Activated CD8-positive, alpha-beta memory T cell treated with anti-CD3 and anti-CD28 coated beads, Interleukin-2, amount 50 U/mL, for 1 hour (primary cell): ENCODE data around the gene IRX6.

Experiments
- DNase-seq: peaks from one replicate; pipeline ENCODE4 v3.0.0-alpha.2; 2020; ENCODE audit errors: extremely low read depth

Gene IRX6

DNA sequence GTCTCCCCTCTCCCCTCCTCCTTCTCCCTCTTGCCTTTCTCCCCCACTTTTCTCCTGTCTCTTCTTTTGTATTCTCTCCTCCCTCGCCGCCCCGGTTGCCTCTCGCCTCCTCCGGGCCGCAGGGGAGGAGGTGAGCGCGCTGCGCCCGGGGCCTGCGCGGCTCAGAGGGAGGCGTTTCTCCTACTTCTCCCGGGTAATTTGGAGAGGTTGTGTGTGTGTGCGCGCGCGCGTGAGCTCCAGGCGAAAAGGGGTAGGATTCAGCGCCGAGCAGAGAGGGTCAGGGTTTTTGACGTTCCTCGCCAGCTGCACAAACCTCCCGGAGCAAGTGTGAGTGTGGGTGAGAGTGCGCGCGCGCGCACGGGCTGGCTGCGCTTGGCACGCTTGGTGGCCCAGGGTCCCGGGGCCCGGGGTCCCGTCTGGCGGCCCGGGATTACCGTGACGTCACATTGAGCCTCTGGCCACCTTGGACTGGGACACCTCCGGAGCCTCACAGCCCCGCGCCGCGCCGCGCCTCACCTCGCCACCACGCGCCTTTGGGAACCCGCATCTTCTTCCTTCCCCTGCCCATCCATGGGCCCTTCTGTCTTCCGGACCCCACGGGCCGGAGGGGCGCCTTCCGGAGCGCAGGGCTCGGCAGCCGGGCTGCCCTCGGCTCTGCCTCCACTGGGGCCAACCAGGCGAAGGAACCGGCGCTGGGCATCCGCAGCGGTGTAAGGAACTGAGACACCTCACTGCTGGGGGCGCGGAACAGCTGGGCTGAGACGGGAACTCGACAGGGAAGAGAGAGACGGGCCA, 479 bp downstream of the IRX6 start:
- DNase-seq, result no peak

DNA sequence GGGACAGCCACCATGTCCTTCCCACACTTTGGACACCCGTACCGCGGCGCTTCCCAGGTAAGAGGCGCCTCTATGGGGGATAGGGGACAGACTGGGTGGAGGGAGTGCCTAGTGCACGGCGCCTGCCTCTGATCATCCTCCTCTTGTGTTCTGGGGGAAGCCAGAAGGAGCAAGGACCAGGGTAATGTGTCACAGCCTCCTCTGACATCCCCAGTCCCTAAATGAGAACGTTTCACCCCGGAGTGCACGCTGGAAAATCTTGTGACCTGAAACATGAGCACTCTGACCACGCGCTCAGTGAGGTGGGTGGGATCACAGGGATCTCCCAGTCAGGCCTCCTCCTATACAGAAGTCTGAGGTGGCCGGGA, 1.1 kb downstream of the IRX6 start:
- no peak for DNase-seq

DNA sequence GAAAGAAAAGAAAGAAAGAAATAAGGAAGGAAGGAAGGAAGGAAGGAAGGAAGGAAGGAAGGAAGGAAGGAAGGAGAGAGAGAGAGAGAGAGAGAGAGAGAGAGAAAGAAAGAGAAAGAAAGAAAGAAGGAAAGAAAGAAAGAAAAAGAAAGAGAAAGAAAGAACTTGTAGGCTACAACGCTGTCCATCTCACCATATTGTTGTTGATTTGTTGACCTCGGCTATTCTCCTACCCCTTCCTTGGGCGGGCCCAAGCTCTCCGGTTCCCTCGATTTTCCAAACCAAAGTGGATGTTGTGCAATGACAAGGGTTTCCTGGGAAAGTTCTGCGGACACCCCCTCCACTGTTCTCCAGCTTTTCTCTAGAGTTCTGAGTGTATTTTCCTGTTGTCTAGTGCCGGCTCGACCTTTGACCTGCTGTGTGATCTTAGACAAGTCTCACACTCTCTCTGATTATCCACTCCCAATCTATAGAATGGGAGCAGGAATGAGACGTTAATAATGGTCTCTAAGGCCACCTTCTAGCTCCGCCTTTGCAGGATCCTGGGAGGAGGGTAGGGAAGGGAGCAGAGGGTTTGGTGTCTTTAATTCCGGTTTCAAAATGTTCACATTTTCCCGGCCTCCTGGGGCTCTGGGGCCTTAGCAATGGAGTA, 1.6 kb downstream of the IRX6 start:
- no peak for DNase-seq

DNA sequence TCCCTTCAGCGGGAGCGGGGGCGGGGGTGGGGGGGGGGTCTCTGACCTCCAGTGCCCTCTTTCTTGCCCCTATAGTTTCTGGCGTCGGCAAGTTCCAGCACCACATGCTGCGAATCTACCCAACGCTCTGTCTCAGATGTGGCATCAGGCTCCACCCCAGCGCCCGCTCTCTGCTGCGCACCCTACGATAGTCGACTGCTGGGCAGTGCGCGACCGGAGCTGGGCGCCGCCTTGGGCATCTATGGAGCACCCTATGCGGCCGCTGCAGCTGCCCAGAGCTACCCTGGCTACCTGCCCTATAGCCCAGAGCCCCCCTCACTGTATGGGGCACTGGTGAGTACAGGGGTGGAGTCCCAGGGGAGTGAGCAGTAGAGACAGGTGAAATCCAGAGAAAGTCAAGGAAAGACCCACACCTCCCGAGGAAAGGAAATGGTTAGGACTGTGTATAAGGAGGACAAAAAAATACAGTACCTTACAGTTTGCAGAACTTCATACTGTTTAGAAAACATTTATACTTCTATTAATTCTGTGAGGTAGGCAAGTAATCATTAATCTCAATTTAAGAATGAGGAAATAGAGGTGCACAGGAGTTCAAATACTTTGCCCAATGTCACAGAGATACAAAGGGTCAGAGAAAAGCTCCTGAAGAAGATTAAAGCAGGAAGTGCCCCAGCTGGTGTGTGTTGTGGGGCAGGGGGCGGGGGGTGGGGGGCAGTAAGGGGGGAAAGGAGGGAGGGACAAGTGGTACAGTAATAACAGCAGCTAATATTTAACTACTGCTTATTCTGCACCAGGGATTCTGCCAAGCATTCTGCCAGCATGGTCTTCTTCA, 2.5 kb downstream of the IRX6 start:
- no peak for DNase-seq

DNA sequence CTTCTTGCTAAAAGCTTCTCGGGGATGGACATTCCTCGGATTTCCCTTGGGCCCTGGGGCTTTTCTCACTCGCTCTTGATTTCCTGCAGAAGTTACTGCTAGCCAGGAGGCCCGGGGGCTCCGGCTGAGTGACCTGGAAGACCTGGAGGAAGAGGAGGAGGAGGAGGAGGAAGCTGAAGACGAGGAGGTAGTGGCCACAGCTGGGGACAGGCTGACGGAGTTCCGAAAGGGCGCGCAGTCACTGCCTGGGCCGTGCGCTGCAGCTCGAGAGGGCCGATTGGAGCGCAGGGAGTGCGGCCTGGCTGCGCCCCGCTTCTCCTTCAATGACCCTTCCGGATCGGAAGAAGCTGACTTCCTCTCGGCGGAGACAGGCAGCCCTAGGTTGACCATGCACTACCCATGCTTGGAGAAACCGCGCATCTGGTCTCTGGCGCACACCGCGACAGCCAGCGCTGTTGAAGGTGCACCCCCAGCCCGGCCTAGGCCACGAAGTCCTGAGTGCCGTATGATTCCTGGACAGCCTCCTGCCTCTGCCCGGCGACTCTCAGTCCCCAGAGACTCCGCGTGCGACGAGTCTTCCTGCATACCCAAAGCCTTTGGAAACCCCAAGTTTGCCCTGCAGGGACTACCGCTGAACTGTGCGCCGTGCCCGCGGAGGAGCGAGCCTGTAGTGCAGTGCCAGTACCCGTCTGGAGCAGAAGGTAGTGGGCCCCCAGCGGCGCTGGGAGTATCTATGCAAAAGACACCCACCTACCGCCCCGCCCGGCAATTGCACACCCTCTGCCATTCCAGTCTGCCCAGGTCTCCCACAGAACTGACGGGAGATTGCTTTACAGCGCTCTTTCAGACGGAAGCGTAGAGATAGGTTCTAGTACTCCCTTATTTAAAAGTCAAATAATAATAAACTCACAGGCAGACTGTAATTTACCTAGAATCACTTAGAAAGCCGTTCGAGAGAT, 4.9 kb downstream of the IRX6 start:
- no peak for DNase-seq

DNA sequence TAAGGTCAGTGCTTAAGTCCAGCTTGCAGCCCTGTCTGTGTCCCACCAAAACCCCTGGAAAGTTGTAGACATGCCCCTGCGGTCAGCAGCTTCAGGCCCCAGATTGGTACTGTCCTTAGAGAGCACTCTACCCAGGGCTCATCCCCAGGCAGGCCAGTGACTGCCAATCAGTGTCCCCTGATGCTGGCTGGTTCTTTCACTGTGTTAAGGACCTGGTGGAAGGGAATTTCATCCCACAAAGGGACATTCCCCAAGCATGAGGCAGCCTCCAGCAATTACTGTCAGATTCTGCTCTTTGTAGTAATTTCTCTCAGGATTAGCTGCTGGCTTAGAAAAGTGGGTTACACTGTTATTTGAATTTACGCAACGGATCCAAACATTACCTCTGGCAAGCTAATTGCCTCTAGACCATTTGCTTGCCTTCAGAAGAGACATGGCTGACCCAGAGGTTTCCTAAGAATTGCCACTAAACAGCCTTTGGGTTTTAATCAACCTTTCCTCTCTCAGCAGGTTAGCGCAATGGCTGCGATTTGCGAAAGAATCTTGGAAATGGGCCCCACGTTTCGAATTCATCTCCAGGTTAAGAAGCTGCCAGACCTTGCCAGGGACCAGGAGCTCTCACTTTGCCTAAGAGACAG, 5.9 kb downstream of the IRX6 start:
- DNase-seq, result no peak

DNA sequence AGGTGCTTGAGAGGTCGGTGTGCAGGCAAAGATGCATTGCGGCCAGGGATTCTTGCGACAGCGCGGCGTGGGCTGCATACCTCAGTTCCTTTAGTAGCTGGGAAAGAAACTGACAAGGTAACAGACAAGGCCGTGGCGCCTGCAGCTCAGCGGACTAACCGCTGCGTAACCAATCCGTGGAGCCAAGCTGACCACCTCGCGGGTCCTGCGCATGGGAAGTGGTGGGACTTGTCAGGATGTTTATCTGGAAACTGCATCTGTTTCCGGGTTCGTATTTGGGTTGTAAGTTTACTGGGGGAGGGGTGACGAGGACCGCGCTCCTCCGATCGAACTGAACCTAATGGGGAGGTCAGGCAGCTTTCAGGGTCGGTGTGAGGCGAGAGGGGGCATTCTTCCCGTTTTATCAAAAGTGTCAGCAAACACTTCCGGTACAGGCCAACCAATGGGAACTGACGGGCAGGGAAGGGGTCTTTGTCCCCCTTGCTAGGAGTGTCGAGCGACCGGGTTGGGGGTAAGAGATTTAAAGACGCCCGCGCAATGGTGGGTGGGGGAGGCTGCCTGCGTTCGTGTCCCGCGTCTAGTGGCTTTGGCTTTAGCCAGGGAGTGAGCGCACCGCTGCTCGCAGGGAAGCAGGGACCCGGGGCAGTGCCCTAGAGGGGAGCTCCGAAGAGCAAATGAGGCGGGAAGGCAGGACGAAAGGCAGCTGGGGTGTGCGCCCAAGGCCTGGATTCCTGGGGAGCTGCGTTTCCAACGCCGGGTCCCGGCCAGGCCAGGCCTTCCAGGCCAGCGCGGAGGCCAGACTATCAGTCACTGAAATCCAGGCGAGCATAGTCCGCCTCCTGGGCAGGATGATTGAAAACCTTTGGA, 7.0 kb downstream of the IRX6 start:
- no peak for DNase-seq

DNA sequence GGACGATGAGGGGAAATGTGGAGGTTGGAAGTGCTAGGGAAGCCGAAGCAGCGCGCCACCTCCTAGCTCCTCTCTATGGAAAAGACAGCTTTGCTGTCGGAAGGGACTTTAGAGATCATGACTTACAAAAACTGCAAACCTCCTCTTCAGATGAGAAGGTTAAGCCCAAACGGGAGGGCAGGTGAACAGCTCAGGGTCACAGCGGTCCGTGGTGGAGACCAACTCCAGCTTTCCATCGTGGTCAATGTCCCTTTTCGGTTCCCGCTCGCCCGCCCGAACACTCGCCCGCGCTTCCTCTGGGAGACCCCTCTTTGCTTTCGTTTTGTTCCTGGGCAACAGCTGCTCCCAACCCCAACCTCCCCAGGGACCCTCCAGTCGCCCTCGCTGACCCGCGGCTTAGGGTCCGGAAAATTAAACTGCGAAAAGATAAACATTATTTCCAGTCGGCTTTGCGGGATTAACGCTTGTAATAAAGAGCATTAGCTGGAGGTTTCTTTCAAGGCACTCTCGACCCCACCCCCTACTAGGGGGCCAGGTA, 7.7 kb downstream of the IRX6 start:
- no peak for DNase-seq

GRCh38 chr16:55333684-55334083, 9.7 kb downstream of the IRX6 start:
- DNase-seq, result no peak

DNA sequence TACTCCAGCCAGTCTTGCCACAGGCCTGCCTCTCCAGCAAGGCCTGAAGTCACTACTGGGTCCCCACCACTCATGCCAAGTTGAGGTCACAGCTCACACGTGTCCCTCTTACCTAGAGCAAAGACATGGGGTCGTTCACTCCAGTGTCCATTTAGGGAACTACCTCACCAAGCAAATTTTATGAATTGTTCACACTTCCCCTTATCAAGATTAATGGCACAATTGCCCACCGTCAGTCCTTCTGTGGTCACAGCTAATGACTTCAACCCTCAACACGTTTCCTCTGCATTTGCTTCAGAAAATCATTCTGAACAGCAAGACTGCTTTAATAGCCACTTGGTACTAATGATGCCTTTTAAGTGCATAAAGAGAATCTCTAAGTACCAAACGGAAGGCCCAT, 14.6 kb downstream of the IRX6 start:
- no peak for DNase-seq

- DNase-seq, result no peak
These were observed 16.4 kb downstream of the IRX6 start for GRCh38 chr16:55340445-55340844.

DNA sequence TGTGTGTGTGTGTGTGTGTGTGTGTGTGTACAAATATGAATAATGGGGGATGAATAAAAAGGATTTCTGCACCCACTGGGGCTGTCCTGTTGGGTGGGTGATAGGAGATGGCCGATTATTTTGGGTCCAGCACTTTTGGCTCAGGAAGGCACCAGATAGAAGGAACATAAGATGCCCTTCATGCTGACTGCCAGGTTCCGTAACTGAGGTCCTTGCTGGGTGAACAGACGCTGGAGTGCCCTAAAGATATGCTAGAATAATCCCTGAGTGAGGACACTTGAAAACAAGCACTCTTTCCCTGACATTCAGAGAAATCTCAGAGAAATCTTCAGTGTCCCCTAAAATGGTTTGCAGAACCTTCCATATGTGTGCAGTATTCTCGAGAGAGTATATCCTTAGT, 17.7 kb downstream of the IRX6 start:
- DNase-seq, result no peak

- no peak for DNase-seq
These were observed 22.5 kb downstream of the IRX6 start for GRCh38 chr16:55346475-55346874.

- no peak for DNase-seq
These were observed 25.9 kb downstream of the IRX6 start for GRCh38 chr16:55349867-55350266.

DNA sequence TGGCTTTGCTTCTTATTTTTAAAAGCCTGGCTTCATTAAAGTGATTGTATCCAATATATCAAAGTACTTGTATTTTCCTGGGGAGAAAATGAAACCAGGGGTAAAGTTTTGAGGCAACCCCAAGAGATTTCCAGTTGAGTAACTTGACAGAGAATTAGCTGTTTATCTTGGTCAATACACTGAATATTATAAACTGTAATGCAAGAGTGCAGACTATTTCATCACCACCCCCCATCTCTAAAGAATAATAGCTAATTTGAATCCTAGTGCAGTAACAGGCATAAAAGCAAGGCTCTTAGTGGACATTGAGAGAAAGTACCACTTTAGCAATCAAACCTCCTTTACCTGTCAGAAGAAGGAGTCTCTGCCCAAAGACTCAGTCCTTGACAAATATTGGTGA, 27.0 kb downstream of the IRX6 start:
- no peak for DNase-seq

GRCh38 chr16:55351936-55352335, 27.9 kb downstream of the IRX6 start:
- no peak for DNase-seq

GRCh38 chr16:55357241-55357640, 33.2 kb downstream of the IRX6 start:
- DNase-seq, result no peak

DNA sequence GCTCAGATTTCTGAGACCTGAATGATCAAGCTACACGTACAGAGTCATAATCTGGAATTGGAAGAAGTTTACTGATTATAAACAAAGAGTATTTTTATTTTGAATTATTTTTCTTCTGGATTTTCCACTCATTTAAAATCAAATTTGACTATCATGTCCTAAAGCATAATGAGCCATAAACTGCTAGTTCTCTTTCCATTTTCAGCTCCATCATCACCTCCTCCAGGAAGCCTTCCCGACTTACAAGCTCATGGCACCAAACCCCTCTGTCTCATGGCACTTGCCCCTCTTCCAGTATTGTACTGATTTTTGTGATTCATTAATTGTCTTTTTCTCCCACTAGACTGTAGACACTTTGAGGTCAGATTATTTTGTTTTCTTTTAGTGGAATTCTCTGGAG, 35.9 kb downstream of the IRX6 start:
- DNase-seq, result no peak

DNA sequence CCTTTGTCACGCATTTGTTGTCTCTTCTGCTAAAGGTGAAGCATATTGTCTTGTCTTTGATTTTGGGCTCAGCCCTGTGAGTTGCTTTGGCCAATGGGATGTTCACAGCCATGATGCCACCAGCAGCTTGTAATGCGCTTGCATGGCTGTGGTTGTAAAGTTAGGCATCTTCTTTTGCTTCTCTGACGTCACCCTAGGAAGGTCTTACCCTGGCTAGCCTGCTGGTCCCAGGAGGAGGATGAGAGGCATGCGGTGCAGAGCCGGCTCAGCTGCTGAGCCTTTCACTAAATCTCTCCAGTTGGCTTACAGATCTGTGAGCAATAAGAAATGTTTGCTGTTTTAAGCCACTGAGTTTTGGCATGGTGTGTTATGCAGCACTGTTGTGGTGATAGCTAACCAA, 40.8 kb downstream of the IRX6 start:
- DNase-seq, result no peak

GRCh38 chr16:55367301-55367811, 43.4 kb downstream of the IRX6 start:
- DNase-seq, result no peak
